ENCODE data around the gene RABEPK. TPM values are rescaled to one million over a fixed set of nuclear protein-coding genes. Genes with fewer than 3 reads are reported as not detected.
A peak's percentile ranks its signal among the peaks of the same experiment; 100 is the strongest.

RABEPK gene
- total and polyA plus RNA-seq, 10 of the 15 experiments (the other 5 are each of a cell fraction or from before 2014, with no cell fraction given), result 26.9 to 59.8 (median 39.4) TPM

DNA sequence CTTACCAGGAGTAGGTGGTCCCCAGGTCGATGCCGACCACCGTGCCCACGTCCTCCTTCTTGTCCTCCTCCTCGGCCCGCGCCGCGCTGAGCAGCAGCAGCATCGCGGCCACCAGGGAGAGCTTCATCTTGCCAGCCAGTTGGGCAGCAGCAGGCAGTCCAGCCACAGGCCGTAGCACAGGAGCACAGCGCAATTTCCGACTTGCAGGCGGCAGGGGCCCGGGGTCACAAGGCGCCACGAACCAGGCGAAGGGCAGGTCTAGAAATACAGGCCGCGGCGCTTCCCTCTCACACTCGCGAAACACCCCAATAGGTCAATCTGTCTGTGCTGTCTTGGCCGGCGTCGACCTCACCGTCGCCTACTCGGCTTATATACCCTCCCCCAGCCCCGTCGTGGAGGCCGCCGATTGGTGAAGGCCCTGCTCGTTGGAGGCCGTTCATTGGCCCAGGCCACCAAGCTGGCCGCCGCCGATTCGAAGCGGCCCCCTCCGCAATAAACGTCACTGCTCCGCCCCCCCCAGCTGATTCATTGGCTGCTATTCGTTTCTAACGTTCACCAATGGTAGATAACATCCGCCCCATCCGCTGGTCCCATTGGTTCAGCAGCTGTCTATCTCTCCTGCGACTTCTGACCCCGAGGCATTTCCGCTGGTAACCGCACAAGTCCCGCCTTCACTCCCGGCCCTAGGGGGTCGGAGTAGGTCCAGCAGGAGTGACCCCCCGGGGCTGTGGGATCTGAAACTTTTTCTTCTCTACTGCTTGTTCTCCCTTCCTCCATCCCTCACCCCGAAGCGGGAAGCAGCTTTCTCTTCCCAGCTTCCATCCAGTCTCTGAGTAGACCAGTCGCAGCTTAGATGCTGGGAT, 40.9 kb downstream of the RABEPK start, which contains the start of gene HSPA5 (continued):
- TF ChIP-seq, protein P1, sequence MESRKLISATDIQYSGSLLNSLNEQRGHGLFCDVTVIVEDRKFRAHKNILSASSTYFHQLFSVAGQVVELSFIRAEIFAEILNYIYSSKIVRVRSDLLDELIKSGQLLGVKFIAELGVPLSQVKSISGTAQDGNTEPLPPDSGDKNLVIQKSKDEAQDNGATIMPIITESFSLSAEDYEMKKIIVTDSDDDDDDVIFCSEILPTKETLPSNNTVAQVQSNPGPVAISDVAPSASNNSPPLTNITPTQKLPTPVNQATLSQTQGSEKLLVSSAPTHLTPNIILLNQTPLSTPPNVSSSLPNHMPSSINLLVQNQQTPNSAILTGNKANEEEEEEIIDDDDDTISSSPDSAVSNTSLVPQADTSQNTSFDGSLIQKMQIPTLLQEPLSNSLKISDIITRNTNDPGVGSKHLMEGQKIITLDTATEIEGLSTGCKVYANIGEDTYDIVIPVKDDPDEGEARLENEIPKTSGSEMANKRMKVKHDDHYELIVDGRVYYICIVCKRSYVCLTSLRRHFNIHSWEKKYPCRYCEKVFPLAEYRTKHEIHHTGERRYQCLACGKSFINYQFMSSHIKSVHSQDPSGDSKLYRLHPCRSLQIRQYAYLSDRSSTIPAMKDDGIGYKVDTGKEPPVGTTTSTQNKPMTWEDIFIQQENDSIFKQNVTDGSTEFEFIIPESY (IDR thresholded peaks at IDR 0.05), result no peak
- TF ChIP-seq, protein P2, sequence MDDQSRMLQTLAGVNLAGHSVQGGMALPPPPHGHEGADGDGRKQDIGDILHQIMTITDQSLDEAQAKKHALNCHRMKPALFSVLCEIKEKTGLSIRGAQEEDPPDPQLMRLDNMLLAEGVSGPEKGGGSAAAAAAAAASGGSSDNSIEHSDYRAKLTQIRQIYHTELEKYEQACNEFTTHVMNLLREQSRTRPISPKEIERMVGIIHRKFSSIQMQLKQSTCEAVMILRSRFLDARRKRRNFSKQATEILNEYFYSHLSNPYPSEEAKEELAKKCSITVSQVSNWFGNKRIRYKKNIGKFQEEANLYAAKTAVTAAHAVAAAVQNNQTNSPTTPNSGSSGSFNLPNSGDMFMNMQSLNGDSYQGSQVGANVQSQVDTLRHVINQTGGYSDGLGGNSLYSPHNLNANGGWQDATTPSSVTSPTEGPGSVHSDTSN (IDR thresholded peaks at IDR 0.05; ENCODE audit: insufficient replicate concordance, low read depth, low read length), result peak; percentile 97
- TF ChIP-seq CHD1 (IDR thresholded peaks at IDR 0.05; ENCODE audit: low read depth, low read length), result peak; percentile 90; the same call in 1 of the 2 replicates
- no peak for TF ChIP-seq RAD21 (IDR thresholded peaks at IDR 0.05; ENCODE audit: insufficient read depth, low read depth, low read length)
- TF ChIP-seq NFXL1 (IDR thresholded peaks at IDR 0.05; ENCODE audit: borderline replicate concordance), result no peak
- TF ChIP-seq PAX5 (IDR thresholded peaks at IDR 0.05; ENCODE audit: borderline replicate concordance, low read depth, low read length), result 0 out of 2 replicates have a peak, but pooled peaks have one; percentile 16
- TF ChIP-seq, protein P3, sequence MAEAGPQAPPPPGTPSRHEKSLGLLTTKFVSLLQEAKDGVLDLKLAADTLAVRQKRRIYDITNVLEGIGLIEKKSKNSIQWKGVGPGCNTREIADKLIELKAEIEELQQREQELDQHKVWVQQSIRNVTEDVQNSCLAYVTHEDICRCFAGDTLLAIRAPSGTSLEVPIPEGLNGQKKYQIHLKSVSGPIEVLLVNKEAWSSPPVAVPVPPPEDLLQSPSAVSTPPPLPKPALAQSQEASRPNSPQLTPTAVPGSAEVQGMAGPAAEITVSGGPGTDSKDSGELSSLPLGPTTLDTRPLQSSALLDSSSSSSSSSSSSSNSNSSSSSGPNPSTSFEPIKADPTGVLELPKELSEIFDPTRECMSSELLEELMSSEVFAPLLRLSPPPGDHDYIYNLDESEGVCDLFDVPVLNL (IDR thresholded peaks at IDR 0.05; ENCODE audit: low read depth, low read length), result 0 out of 2 replicates have a peak, but pooled peaks have one; percentile 6
- TF ChIP-seq IKZF1 (conservative IDR thresholded peaks at IDR 0.05), result peak; percentile 43
- TF ChIP-seq HDGF (IDR thresholded peaks at IDR 0.05), result no peak; the same call in 1 of the 2 replicates
- peak; percentile 90 for TF ChIP-seq MTA2 (IDR thresholded peaks at IDR 0.05; ENCODE audit: low read depth)
- TF ChIP-seq NBN (IDR thresholded peaks at IDR 0.05), result peak; percentile 53; the same call in 1 of the 2 replicates
- TF ChIP-seq RBBP5 (conservative IDR thresholded peaks at IDR 0.05), result no peak
- TF ChIP-seq, protein P4, sequence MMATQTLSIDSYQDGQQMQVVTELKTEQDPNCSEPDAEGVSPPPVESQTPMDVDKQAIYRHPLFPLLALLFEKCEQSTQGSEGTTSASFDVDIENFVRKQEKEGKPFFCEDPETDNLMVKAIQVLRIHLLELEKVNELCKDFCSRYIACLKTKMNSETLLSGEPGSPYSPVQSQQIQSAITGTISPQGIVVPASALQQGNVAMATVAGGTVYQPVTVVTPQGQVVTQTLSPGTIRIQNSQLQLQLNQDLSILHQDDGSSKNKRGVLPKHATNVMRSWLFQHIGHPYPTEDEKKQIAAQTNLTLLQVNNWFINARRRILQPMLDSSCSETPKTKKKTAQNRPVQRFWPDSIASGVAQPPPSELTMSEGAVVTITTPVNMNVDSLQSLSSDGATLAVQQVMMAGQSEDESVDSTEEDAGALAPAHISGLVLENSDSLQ (IDR thresholded peaks at IDR 0.05), result peak; percentile 99
- no peak for TF ChIP-seq SUZ12 (IDR thresholded peaks at IDR 0.05; ENCODE audit: unreplicated experiment)
- peak; percentile 99 for TF ChIP-seq POLR2AphosphoS2 (IDR thresholded peaks at IDR 0.05; ENCODE audit: low read depth, low read length)
- TF ChIP-seq, protein P5, sequence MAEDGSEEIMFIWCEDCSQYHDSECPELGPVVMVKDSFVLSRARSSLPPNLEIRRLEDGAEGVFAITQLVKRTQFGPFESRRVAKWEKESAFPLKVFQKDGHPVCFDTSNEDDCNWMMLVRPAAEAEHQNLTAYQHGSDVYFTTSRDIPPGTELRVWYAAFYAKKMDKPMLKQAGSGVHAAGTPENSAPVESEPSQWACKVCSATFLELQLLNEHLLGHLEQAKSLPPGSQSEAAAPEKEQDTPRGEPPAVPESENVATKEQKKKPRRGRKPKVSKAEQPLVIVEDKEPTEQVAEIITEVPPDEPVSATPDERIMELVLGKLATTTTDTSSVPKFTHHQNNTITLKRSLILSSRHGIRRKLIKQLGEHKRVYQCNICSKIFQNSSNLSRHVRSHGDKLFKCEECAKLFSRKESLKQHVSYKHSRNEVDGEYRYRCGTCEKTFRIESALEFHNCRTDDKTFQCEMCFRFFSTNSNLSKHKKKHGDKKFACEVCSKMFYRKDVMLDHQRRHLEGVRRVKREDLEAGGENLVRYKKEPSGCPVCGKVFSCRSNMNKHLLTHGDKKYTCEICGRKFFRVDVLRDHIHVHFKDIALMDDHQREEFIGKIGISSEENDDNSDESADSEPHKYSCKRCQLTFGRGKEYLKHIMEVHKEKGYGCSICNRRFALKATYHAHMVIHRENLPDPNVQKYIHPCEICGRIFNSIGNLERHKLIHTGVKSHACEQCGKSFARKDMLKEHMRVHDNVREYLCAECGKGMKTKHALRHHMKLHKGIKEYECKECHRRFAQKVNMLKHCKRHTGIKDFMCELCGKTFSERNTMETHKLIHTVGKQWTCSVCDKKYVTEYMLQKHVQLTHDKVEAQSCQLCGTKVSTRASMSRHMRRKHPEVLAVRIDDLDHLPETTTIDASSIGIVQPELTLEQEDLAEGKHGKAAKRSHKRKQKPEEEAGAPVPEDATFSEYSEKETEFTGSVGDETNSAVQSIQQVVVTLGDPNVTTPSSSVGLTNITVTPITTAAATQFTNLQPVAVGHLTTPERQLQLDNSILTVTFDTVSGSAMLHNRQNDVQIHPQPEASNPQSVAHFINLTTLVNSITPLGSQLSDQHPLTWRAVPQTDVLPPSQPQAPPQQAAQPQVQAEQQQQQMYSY (CRISPR knock-in tag; IDR thresholded peaks at IDR 0.05), result no peak
- peak; percentile 49 for TF ChIP-seq KLF5 (IDR thresholded peaks at IDR 0.05; ENCODE audit: partially characterized antibody)
- TF ChIP-seq SIN3A (IDR thresholded peaks at IDR 0.05; ENCODE audit: low read depth, low read length), result 0 out of 2 replicates have a peak, but pooled peaks have one; percentile 50
- no peak for TF ChIP-seq EZH2 (IDR thresholded peaks at IDR 0.05; ENCODE audit: borderline replicate concordance, control insufficient read depth, low read depth, low read length)
- TF ChIP-seq KDM1A (IDR thresholded peaks at IDR 0.05; ENCODE audit: borderline replicate concordance), result no peak
